ENCODE measurements around the gene MAP2K5. TPM values are rescaled to one million over a fixed set of nuclear protein-coding genes. Genes with fewer than 3 reads are reported as not detected.
A peak's percentile ranks its signal among the peaks of the same experiment; 100 is the strongest.

MAP2K5 gene
- polyA plus RNA-seq, 2 of the 4 experiments (the other 2 are of a cell fraction): 7.8 to 11.0 TPM

GRCh38 chr15:67839499-67839928 is 297.0 kb downstream of the MAP2K5 start:
- DNase-seq (ENCODE audit: low read depth in 1 of 2, low spot score in 1 of 2) (peak; percentile 76 to 94), ATAC-seq (peak; percentile 62 to 68), FAIRE-seq (no peak)
- Histone ChIP-seq H3K4me1 (peaks cover 17% of the 10 kb centered on the region), H3K4me2 (peak overlapping the region; percentile 93), H3K9me3 (no peaks in the 10 kb centered on the region), H3K4me3 (peak overlapping the region; percentile 69), H3K27ac (peak overlapping the region; percentile 87 to 92)
- ChIA-PET CTCF (interaction anchor here (1.0 to 5.3 kb wide), 2 partner anchors 381 to 893 kb away, joined by 3 to 67 read pairs; no protein-coding TSS in a partner anchor), POLR2A (interaction anchor here (1.0 kb wide), 1 partner anchor 336 kb away, joined by 3 read pairs; no protein-coding TSS in a partner anchor)
- WGBS (ENCODE audit: missing lambda C conversion rate): 6% methylated on average over 12 of the region's 12 CpGs
- TF ChIP-seq HDAC2 (IDR thresholded peaks at IDR 0.05) (no peak), ZNF302 (CRISPR knock-in tag; IDR thresholded peaks at IDR 0.05) (no peak), KDM5A (IDR thresholded peaks at IDR 0.05) (no peak), FOSL2 (IDR thresholded peaks at IDR 0.05) (no peak), FOSL2 (CRISPR knock-in tag; IDR thresholded peaks at IDR 0.05) (0 out of 2 replicates have a peak, but pooled peaks have one; percentile 21), RAD21 (conservative IDR thresholded peaks at IDR 0.05 in 1 of 2, IDR thresholded peaks at IDR 0.05 in 1 of 2) (0 out of 5 replicates have a peak, but pooled peaks of 1 of the 2 experiments have one; percentile 7), PHF8 (IDR thresholded peaks at IDR 0.05; ENCODE audit: borderline replicate concordance, low read depth) (peak; percentile 26; the same call in 1 of the 2 replicates), JUN (IDR thresholded peaks at IDR 0.05) (no peak)

DNA sequence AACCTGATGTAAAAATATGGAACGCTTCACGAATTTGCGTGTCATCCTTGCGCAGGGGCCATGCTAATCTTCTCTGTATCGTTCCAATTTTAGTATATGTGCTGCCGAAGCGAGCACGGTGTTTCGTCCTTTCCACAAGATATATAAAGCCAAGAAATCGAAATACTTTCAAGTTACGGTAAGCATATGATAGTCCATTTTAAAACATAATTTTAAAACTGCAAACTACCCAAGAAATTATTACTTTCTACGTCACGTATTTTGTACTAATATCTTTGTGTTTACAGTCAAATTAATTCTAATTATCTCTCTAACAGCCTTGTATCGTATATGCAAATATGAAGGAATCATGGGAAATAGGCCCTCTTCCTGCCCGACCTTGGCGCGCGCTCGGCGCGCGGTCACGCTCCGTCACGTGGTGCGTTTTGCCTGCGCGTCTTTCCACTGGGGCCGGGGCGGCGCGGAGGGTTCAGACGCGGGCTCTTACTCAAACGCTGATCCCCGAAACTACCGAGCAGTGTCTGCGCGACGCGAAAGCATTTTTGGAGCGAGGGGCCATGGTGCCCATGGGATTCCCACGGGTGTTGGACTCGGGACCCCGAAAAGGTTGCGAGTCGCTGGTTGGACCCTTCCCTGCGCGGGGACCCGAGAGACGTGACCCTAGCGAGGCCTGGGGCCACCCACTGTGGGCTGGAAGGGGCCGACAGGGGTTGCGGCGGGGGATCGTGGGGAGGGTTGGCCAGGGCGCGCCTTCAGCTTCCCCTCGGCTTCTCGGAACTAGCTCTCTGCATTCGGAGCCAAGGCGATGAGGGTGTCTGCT is 297.6 kb downstream of the MAP2K5 start, which contains the start of gene RNU6-1:
TSS of gene RNU6-1 (minus strand) at position 117 of the 820 bp plus-strand sequence.
- peak within 1 kb of the TSS; percentile 87 to 92 for H3K27ac ChIP-seq
- H3K9me3 ChIP-seq: no peaks in the 10 kb centered on the region
- ChIA-PET POLR2A (interaction anchor here (1.1 kb wide), 1 partner anchor 214 kb away, joined by 3 read pairs; the partner anchor contains the start of gene PIAS1), CTCF (interaction anchor here (1.3 to 2.4 kb wide), 4 partner anchors 17 to 315 kb away, joined by 3 to 12 read pairs (median 7); no protein-coding TSS in a partner anchor)
- H3K4me2 ChIP-seq: peak within 1 kb of the TSS; percentile 93
- FAIRE-seq (peak; percentile 61), DNase-seq (ENCODE audit: low read depth in 1 of 2, low spot score in 1 of 2) (peak; percentile 95 to 98), ATAC-seq (peak; percentile 62 to 84)
- peaks cover 13% of the 10 kb centered on the region for H3K4me1 ChIP-seq
- under 1% methylated on average over 57 of the region's 62 CpGs for whole genome bisulfite sequencing (ENCODE audit: missing lambda C conversion rate)
- peak within 1 kb of the TSS; percentile 69 for H3K4me3 ChIP-seq
- TF ChIP-seq FOSB (CRISPR knock-in tag; IDR thresholded peaks at IDR 0.05): no peak
- TF ChIP-seq, protein P1, sequence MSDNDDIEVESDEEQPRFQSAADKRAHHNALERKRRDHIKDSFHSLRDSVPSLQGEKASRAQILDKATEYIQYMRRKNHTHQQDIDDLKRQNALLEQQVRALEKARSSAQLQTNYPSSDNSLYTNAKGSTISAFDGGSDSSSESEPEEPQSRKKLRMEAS (IDR thresholded peaks at IDR 0.05): peak; percentile 83
- TF ChIP-seq KDM1A (IDR thresholded peaks at IDR 0.05; ENCODE audit: low read depth): no peak
- 0 out of 3 replicates have a peak, but pooled peaks have one; percentile 13 for TF ChIP-seq SMC3 (IDR thresholded peaks at IDR 0.05)
- TF ChIP-seq ELK1 (IDR thresholded peaks at IDR 0.05; ENCODE audit: low read depth, low read length): no peak
- TF ChIP-seq MAZ (IDR thresholded peaks at IDR 0.05; ENCODE audit: borderline replicate concordance, low read depth, low read length): no peak
- TF ChIP-seq BHLHE40 (IDR thresholded peaks at IDR 0.05; ENCODE audit: low read depth, low read length): no peak
- TF ChIP-seq CBX8 (IDR thresholded peaks at IDR 0.05): no peak
- no peak for TF ChIP-seq HEYL (CRISPR knock-in tag; IDR thresholded peaks at IDR 0.05)
- peak; percentile 97 for TF ChIP-seq USF2 (IDR thresholded peaks at IDR 0.05)
- TF ChIP-seq POLR2AphosphoS2 (conservative IDR thresholded peaks at IDR 0.05; ENCODE audit: low read length): no peak
- peak; percentile 83 for TF ChIP-seq POLR2A (IDR thresholded peaks at IDR 0.05; ENCODE audit: low read length)
- TF ChIP-seq ZC3H11A (IDR thresholded peaks at IDR 0.05): no peak
- TF ChIP-seq E2F6 (IDR thresholded peaks at IDR 0.05; ENCODE audit: borderline replicate concordance, low read depth): 0 out of 2 replicates have a peak, but pooled peaks have one; percentile 66
- TF ChIP-seq EP300 (IDR thresholded peaks at IDR 0.05): no peak
- TF ChIP-seq, protein P2, sequence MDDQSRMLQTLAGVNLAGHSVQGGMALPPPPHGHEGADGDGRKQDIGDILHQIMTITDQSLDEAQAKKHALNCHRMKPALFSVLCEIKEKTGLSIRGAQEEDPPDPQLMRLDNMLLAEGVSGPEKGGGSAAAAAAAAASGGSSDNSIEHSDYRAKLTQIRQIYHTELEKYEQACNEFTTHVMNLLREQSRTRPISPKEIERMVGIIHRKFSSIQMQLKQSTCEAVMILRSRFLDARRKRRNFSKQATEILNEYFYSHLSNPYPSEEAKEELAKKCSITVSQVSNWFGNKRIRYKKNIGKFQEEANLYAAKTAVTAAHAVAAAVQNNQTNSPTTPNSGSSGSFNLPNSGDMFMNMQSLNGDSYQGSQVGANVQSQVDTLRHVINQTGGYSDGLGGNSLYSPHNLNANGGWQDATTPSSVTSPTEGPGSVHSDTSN (IDR thresholded peaks at IDR 0.05): no peak
- peak in 1 of 2 experiments; percentile 48; a peak in 1 of 4 replicates for TF ChIP-seq CEBPB (IDR thresholded peaks at IDR 0.05)
- no peak for TF ChIP-seq FOSL2 (IDR thresholded peaks at IDR 0.05)
- no peak for TF ChIP-seq FOSL2 (CRISPR knock-in tag; IDR thresholded peaks at IDR 0.05)
- no peak for TF ChIP-seq HOXB5 (CRISPR knock-in tag; IDR thresholded peaks at IDR 0.05)
- TF ChIP-seq PHF8 (IDR thresholded peaks at IDR 0.05; ENCODE audit: borderline replicate concordance, low read depth): peak; percentile 87
- TF ChIP-seq TP53 (CRISPR knock-in tag; IDR thresholded peaks at IDR 0.05): no peak
- peak; percentile 19 for TF ChIP-seq MAFK (IDR thresholded peaks at IDR 0.05; ENCODE audit: partially characterized antibody)
- TF ChIP-seq JUNB (IDR thresholded peaks at IDR 0.05): no peak; the same call in 1 of the 2 replicates
- TF ChIP-seq RNF2 (IDR thresholded peaks at IDR 0.05; ENCODE audit: borderline replicate concordance, low read depth): no peak; the same call in 1 of the 2 replicates
- TF ChIP-seq NPAS2 (CRISPR knock-in tag; IDR thresholded peaks at IDR 0.05; ENCODE audit: borderline replicate concordance): no peak
- TF ChIP-seq RAD21 (conservative IDR thresholded peaks at IDR 0.05 in 1 of 2, IDR thresholded peaks at IDR 0.05 in 1 of 2): peak in 1 of 2 experiments; percentile 1; a peak in 1 of 5 replicates
- TF ChIP-seq JUN (IDR thresholded peaks at IDR 0.05): peak; percentile 79 to 87; a peak in 3 of 5 replicates
- TF ChIP-seq EHF (CRISPR knock-in tag; IDR thresholded peaks at IDR 0.05): no peak
- no peak; the same call in 1 of the 2 replicates for TF ChIP-seq MYC (IDR thresholded peaks at IDR 0.05; ENCODE audit: borderline replicate concordance, low read length)
- no peak for TF ChIP-seq EHMT2 (IDR thresholded peaks at IDR 0.05; ENCODE audit: low read depth)
